GM13976 (cell line): ENCODE results near the gene SUGCT.
"Not testable (repeated sequence)": the region's sequence is repeated elsewhere in the genome, so short reads cannot be mapped to it uniquely, and the experiment has no call there.

ENCODE experiments used
- DNase-seq: peaks from one replicate; pipeline ENCODE4 v3.0.0; 2012; ENCODE audit warnings: low spot score
- CTCF ChIP-seq: IDR thresholded peaks from 2 replicates; pipeline ENCODE4 v1.5.1; 2012; ENCODE audit warnings: borderline replicate concordance, mild to moderate bottlenecking; ENCODE audit not compliant: insufficient read depth; ENCODE audit errors: extremely low read depth, missing control alignments, control extremely low read depth
- in situ Hi-C: fragments of 300-500 bp; cut with MboI; formaldehyde crosslinking; loops from one replicate; pipeline ENCODE4 v1.12.0; 2022; ENCODE audit warnings: low sequenced_read_pairs, mixed read lengths, inconsistent platforms; ENCODE audit not compliant: unreplicated experiment

The SUGCT gene

GRCh38 chr7:40403703-40404476 lies 269.1 kb downstream of the SUGCT start:
- in situ Hi-C loops, result no loop called here
- no peak for DNase-seq
- no peak for TF ChIP-seq CTCF

GRCh38 chr7:40405991-40406390 lies 271.2 kb downstream of the SUGCT start:
- no peak for TF ChIP-seq CTCF
- DNase-seq, result no peak
- in situ Hi-C loops, result no loop called here

- no peak for DNase-seq
- in situ Hi-C loops, result no loop called here
- no peak for TF ChIP-seq CTCF
Measured at GRCh38 chr7:40412323-40412722, 277.5 kb downstream of the SUGCT start.

GRCh38 chr7:40414704-40415103 lies 279.9 kb downstream of the SUGCT start:
- in situ Hi-C loops, DNase-seq: not testable (repeated sequence)

- no peak for DNase-seq
- TF ChIP-seq CTCF, result no peak
- in situ Hi-C loops, result no loop called here
Measured at GRCh38 chr7:40418448-40418847, 283.6 kb downstream of the SUGCT start.

GRCh38 chr7:40418983-40419382 lies 284.2 kb downstream of the SUGCT start:
- no peak for TF ChIP-seq CTCF
- in situ Hi-C loops, result no loop called here
- no peak for DNase-seq

GRCh38 chr7:40419806-40420205 lies 285.0 kb downstream of the SUGCT start:
- in situ Hi-C loops, result no loop called here
- TF ChIP-seq CTCF, result no peak
- DNase-seq, result no peak
